IMR-90 (cell line): ENCODE results near the gene RASGRP2. TPM values are rescaled to one million over a fixed set of nuclear protein-coding genes. Genes with fewer than 3 reads are reported as not detected.

Experiments used
- ATAC-seq: fragments of 200-7000 bp; cut with Tn5 transposase; 2 replicates; pipeline ENCODE4 v1.9.1; 2020; ENCODE audit warnings: low read depth, mild to moderate bottlenecking, moderate library complexity
- BruUV-seq: library from RNA; stranded (reverse); fragments of 400-500 nt; replicated peaks from 2 replicates; lab custom pipeline; 2021; lab: Mats Ljungman, UMichigan
- CTCF ChIA-PET: fragments of 300-600 bp; formaldehyde crosslinking; extraction: SDS; loops from one replicate; lab custom pipeline; 2021; ENCODE audit warnings: antibody characterized with exemption; lab: Yijun Ruan, JAX
- POLR2A ChIA-PET: fragments of 300-600 bp; sonication (Branson Sonifier 250); formaldehyde crosslinking; loops from one replicate; lab custom pipeline; 2022; ENCODE audit warnings: antibody characterized with exemption; ENCODE audit not compliant: unreplicated experiment; lab: Charles Lee
- DNase-seq: peaks from one replicate; pipeline ENCODE4 v3.0.0; 2013
- H2AFZ ChIP-seq: replicated peaks from 2 replicates; pipeline ENCODE3; 2013; ENCODE audit warnings: low read length, mild to moderate bottlenecking; ENCODE audit not compliant: poor library complexity
- H2AK5ac ChIP-seq: 2 replicates; pipeline ENCODE4 v1.6.1; 2013; ENCODE audit warnings: low read depth, low read length, inconsistent platforms
- H2AK9ac ChIP-seq: replicated peaks from 2 replicates; pipeline ENCODE3; 2013; ENCODE audit warnings: mild to moderate bottlenecking, low read depth, low read length, moderate library complexity; ENCODE audit not compliant: poor library complexity
- H2BK120ac ChIP-seq: 2 replicates; pipeline ENCODE4 v1.6.1; 2013; ENCODE audit warnings: low read depth, low read length, inconsistent platforms
- H2BK15ac ChIP-seq: 3 replicates; pipeline ENCODE4 v1.6.1; 2013; ENCODE audit warnings: low read depth, low read length, inconsistent platforms
- H2BK20ac ChIP-seq: 2 replicates; pipeline ENCODE4 v1.6.1; 2013; ENCODE audit warnings: low read depth, mild to moderate bottlenecking, inconsistent platforms, low read length, moderate library complexity
- H2BK5ac ChIP-seq: 2 replicates; pipeline ENCODE4 v1.6.1; 2013; ENCODE audit warnings: mild to moderate bottlenecking, low read depth, low read length, inconsistent platforms; ENCODE audit not compliant: poor library complexity, severe bottlenecking
- H3K14ac ChIP-seq: replicated peaks from 2 replicates; pipeline ENCODE4 v1.6.1; 2013; ENCODE audit warnings: low read depth, low read length, inconsistent platforms
- H3K18ac ChIP-seq: 2 replicates; pipeline ENCODE4 v1.6.1; 2013; ENCODE audit warnings: low read depth, low read length, control low read depth
- H3K23ac ChIP-seq: 2 replicates; pipeline ENCODE4 v1.6.1; 2013; ENCODE audit warnings: low read depth, low read length, inconsistent platforms
- H3K27ac ChIP-seq: 2 replicates; pipeline ENCODE4 v1.5.1; 2013; ENCODE audit warnings: mild to moderate bottlenecking, control low read depth, low read length; ENCODE audit not compliant: insufficient read depth
- H3K27me3 ChIP-seq: 2 replicates; pipeline ENCODE4 v1.6.1; 2013; ENCODE audit warnings: low read length; ENCODE audit not compliant: control insufficient read depth, insufficient read depth
- H3K36me3 ChIP-seq: 2 replicates; pipeline ENCODE4 v1.6.1; 2013; ENCODE audit warnings: low read length, mixed read lengths; ENCODE audit not compliant: control insufficient read depth, insufficient read depth
- H3K4ac ChIP-seq: 2 replicates; pipeline ENCODE4 v1.6.1; 2013; ENCODE audit warnings: low read depth, low read length, inconsistent platforms
- H3K4me1 ChIP-seq: 2 replicates; pipeline ENCODE4 v1.6.1; 2013; ENCODE audit warnings: low read length, mixed read lengths; ENCODE audit not compliant: control insufficient read depth, insufficient read depth
- H3K4me2 ChIP-seq: 2 replicates; pipeline ENCODE4 v1.6.1; 2013; ENCODE audit warnings: low read depth, mild to moderate bottlenecking, control low read depth, low read length, moderate library complexity
- H3K4me3 ChIP-seq: 2 replicates; pipeline ENCODE4 v1.5.1; 2013; ENCODE audit warnings: low read depth, mild to moderate bottlenecking, control low read depth, low read length, moderate library complexity; ENCODE audit not compliant: insufficient read depth
- H3K56ac ChIP-seq: 2 replicates; pipeline ENCODE4 v1.6.1; 2013; ENCODE audit warnings: low read length, inconsistent platforms; ENCODE audit not compliant: insufficient read depth; ENCODE audit errors: extremely low read depth
- H3K79me1 ChIP-seq, 2 experiments: 2 replicates each; pipeline ENCODE4 v1.6.1; 2013; ENCODE audit warnings: low read length in 2 of 2, inconsistent platforms in 1 of 2, low read depth in 1 of 2
- H3K9ac ChIP-seq: 2 replicates; pipeline ENCODE4 v1.6.1; 2013; ENCODE audit warnings: low read depth, low read length, control low read depth
- H3K9me1 ChIP-seq: 2 replicates; pipeline ENCODE4 v1.6.1; 2013; ENCODE audit warnings: low read length, inconsistent platforms; ENCODE audit not compliant: insufficient read depth
- H3K9me3 ChIP-seq: 2 replicates; pipeline ENCODE4 v1.6.1; 2013; ENCODE audit warnings: low read length; ENCODE audit not compliant: control insufficient read depth, insufficient read depth
- H4K20me1 ChIP-seq: 2 replicates; pipeline ENCODE4 v1.6.1; 2013; ENCODE audit warnings: low read length, inconsistent platforms; ENCODE audit not compliant: insufficient read depth
- H4K5ac ChIP-seq: 2 replicates; pipeline ENCODE4 v1.6.1; 2013; ENCODE audit warnings: mild to moderate bottlenecking, low read depth, low read length, control low read depth
- H4K8ac ChIP-seq, 2 experiments: 2 replicates each; pipeline ENCODE4 v1.6.1; 2013; ENCODE audit warnings: low read depth in 2 of 2, low read length in 2 of 2, control low read depth in 1 of 2, inconsistent platforms in 1 of 2
- H4K91ac ChIP-seq: 2 replicates; pipeline ENCODE4 v1.6.1; 2013; ENCODE audit warnings: low read depth, low read length, inconsistent platforms; ENCODE audit not compliant: insufficient read depth
- CEBPB ChIP-seq: IDR thresholded peaks from 2 replicates; pipeline ENCODE4 v1.6.1; 2012; ENCODE audit warnings: low read depth, low read length, improper control_type of control experiment
- MAFK ChIP-seq: IDR thresholded peaks from 2 replicates; pipeline ENCODE4 v1.6.1; 2012; ENCODE audit warnings: low read depth, low read length, improper control_type of control experiment
- MAZ ChIP-seq: IDR thresholded peaks from 2 replicates; pipeline ENCODE4 v1.6.1; 2012; ENCODE audit warnings: low read depth, mild to moderate bottlenecking, low read length, improper control_type of control experiment, moderate library complexity, borderline replicate concordance
- POLR2A ChIP-seq: IDR thresholded peaks from 2 replicates; pipeline ENCODE4 v1.6.1; 2012; ENCODE audit warnings: mild to moderate bottlenecking, low read depth, low read length
- RAD21 ChIP-seq: IDR thresholded peaks from 2 replicates; pipeline ENCODE4 v1.6.1; 2012; ENCODE audit warnings: low read length, improper control_type of control experiment
- RCOR1 ChIP-seq: IDR thresholded peaks from 2 replicates; pipeline ENCODE4 v1.6.1; 2012; ENCODE audit warnings: mild to moderate bottlenecking, low read length, improper control_type of control experiment; ENCODE audit not compliant: insufficient replicate concordance
- WGBS, 2 experiments: methylation state at CpG; one replicate each; pipeline versions ENCODE4 v1.1.5 to v1.1.7; 2013; ENCODE audit warnings: missing lambda C conversion rate in 2 of 2; ENCODE audit not compliant: insufficient read length in 1 of 2; ENCODE audit errors: extremely low coverage in 2 of 2; 5-methylcytosine and 5-hydroxymethylcytosine counted together
- dilution Hi-C: fragments of 300-500 bp; cut with HindIII; formaldehyde crosslinking; loops from one replicate; pipeline ENCODE4 v1.14.3; 2018; ENCODE audit warnings: low sequenced_read_pairs; ENCODE audit not compliant: unreplicated experiment
- in situ Hi-C: fragments of 300-500 bp; cut with MboI; formaldehyde crosslinking; loops from 3 replicates; pipeline ENCODE4 v1.14.3; 2019; ENCODE audit warnings: low sequenced_read_pairs, inconsistent platforms, mixed read lengths
- intact Hi-C: fragments of 100-400 bp; cut with micrococcal nuclease; formaldehyde crosslinking; loops from 2 replicates; pipeline ENCODE4 v1.10.0; 2022
- polyA plus RNA-seq, 3 experiments: library from polyadenylated mRNA; depleted of rRNA; stranded (reverse); fragments of >200 nt; gene quantifications; 2 replicates each; pipeline ENCODE4 v1.2.3, GENCODE V29; 2012; ENCODE audit warnings: low replicate concordance in 1 of 3
- total RNA-seq: library from RNA; depleted of rRNA; stranded (reverse); fragments of >200 nt; gene quantifications from 2 replicates; pipeline ENCODE4 v1.2.3, GENCODE V29; 2012
- TF ChIP-seq, protein P1 (sequence below): conservative IDR thresholded peaks from 2 replicates; pipeline ENCODE4 v1.5.1; 2012; ENCODE audit warnings: mild to moderate bottlenecking, low read depth, low read length, improper control_type of control experiment

The RASGRP2 gene
- total and polyA plus RNA-seq, 2 of the 4 experiments (the other 2 are of a cell fraction): 1.2 TPM; not detected in 1

DNA sequence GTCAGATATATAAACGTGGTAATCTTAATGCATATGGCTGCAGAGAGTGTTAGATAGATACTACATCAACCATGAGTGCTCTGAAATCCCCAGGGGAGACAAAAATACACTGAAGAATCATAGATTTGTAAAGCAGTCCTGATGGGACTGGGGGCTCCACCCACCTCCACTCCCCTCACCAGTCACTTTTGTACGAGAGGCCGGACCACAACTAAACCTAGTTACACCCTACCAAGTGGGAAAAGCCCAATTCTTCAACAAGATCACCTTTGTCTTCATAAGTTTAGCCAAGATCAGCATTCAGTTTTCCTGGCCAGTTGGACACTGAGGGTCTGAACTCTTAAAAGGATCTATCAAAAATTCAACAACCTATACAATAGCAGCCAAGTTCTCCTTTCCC is 32.9 kb upstream of the RASGRP2 start:
- no peaks in the 10 kb centered on the region for H3K9me3 ChIP-seq
- H3K4me1 ChIP-seq: peaks cover 2% of the 10 kb centered on the region
- CTCF ChIA-PET: interaction anchor here (1.4 kb wide), 1 partner anchor 13 kb away, joined by 3 read pairs; no protein-coding TSS in a partner anchor
- TF ChIP-seq CEBPB (no peak), MAZ (no peak), MAFK (no peak), RAD21 (no peak), RCOR1 (no peak), POLR2A (no peak)
- TF ChIP-seq, protein P1, sequence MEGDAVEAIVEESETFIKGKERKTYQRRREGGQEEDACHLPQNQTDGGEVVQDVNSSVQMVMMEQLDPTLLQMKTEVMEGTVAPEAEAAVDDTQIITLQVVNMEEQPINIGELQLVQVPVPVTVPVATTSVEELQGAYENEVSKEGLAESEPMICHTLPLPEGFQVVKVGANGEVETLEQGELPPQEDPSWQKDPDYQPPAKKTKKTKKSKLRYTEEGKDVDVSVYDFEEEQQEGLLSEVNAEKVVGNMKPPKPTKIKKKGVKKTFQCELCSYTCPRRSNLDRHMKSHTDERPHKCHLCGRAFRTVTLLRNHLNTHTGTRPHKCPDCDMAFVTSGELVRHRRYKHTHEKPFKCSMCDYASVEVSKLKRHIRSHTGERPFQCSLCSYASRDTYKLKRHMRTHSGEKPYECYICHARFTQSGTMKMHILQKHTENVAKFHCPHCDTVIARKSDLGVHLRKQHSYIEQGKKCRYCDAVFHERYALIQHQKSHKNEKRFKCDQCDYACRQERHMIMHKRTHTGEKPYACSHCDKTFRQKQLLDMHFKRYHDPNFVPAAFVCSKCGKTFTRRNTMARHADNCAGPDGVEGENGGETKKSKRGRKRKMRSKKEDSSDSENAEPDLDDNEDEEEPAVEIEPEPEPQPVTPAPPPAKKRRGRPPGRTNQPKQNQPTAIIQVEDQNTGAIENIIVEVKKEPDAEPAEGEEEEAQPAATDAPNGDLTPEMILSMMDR: no peak
- WGBS, 2 experiments: 18% methylated on average over 2 of the region's 3 CpGs; no CpG with 5 or more reads in 1 of the 2 experiments
- H2BK120ac ChIP-seq: no peak overlapping the region
- no TSS peak for BruUV-seq
- peak overlapping the region; percentile 48; the same call in 1 of the 2 replicates for H3K23ac ChIP-seq
- H2AFZ ChIP-seq: no peak overlapping the region
- in situ Hi-C loops: no loop called here
- peaks cover 20 to 56% of the 10 kb centered on the region in 2 experiments for H3K79me1 ChIP-seq
- H3K4me2 ChIP-seq: peak overlapping the region; percentile 98
- H3K9ac ChIP-seq: peak overlapping the region; percentile 78; the same call in 1 of the 2 replicates
- H2BK5ac ChIP-seq: no peak overlapping the region
- H4K91ac ChIP-seq: no peak overlapping the region
- H2BK20ac ChIP-seq: no peak overlapping the region
- dilution Hi-C loops: no loop called here
- H4K8ac ChIP-seq: no peak overlapping the region
- H4K20me1 ChIP-seq: peaks cover 52% of the 10 kb centered on the region
- H2AK5ac ChIP-seq: no peak overlapping the region
- no peak for ATAC-seq
- peaks cover 33% of the 10 kb centered on the region for H3K36me3 ChIP-seq
- no peak overlapping the region for H3K27ac ChIP-seq
- intact Hi-C loops: loop anchor here (1.0 kb wide), 1 partner anchor 9 kb away; no protein-coding TSS in a partner anchor
- no peak overlapping the region for H3K4ac ChIP-seq
- no peaks in the 10 kb centered on the region; the same call in 1 of the 2 replicates for H3K9me1 ChIP-seq
- no peak overlapping the region for H3K56ac ChIP-seq
- H3K18ac ChIP-seq: no peak overlapping the region
- H3K27me3 ChIP-seq: no peaks in the 10 kb centered on the region
- H3K14ac ChIP-seq: no peak overlapping the region
- no peak overlapping the region for H2AK9ac ChIP-seq
- POLR2A ChIA-PET: interaction anchor here (0.5 kb wide), 1 partner anchor 343 kb away, joined by 3 read pairs; no protein-coding TSS in a partner anchor
- no peak overlapping the region for H4K5ac ChIP-seq
- H3K4me3 ChIP-seq: peak overlapping the region; percentile 94
- no peak for DNase-seq
- no peak overlapping the region for H2BK15ac ChIP-seq
